ENCODE measurements around the gene POLR2F. TPM values are rescaled to one million over a fixed set of nuclear protein-coding genes. Genes with fewer than 3 reads are reported as not detected.

POLR2F gene
- total RNA-seq, 1 donor from 2014 or later, result 63.0 TPM

DNA sequence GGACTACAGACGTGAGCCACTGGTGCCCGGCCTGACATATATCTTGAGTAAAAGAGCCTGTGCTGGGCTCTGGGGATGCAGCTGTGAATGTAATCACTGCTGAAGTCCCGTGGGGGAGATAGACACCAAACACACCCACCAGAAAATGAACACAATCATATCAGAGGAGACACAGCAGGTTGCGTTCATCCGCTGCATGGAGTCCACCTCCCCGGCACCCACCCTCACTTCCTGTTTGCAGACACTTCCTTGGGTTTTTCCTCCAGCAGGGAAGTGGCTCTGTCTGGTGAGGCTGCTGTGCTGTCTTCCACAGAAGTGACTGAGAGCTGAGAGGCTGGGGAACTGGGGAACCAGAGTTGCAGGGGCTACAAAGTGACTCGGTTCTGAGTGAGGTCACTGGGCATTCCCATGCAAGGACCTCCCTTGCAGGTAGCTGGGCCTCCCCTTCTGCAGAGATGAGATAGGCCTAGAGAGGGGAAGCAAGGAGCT is 40.2 kb upstream of the POLR2F start:
- Mint-ChIP-seq H3K4me3 (ENCODE audit: unreplicated experiment) (no peak overlapping the region), H3K27me3 (ENCODE audit: low read depth) (no peaks in the 10 kb centered on the region), H3K36me3 (ENCODE audit: low read depth) (peaks cover 19% of the 10 kb centered on the region), H3K4me1 (ENCODE audit: low read depth) (peaks cover 32% of the 10 kb centered on the region), H3K27ac (ENCODE audit: unreplicated experiment) (no peak overlapping the region), H3K9me3 (ENCODE audit: low read depth) (no peaks in the 10 kb centered on the region)
- no peak for TF ChIP-seq CTCF (IDR thresholded peaks at IDR 0.05)
- no peak for DNase-seq (ENCODE audit: low spot score)

- Mint-ChIP-seq H3K4me3 (ENCODE audit: unreplicated experiment) (no peak overlapping the region), H3K27me3 (ENCODE audit: low read depth) (no peaks in the 10 kb centered on the region), H3K27ac (ENCODE audit: unreplicated experiment) (no peak overlapping the region), H3K36me3 (ENCODE audit: low read depth) (peaks cover 22% of the 10 kb centered on the region), H3K4me1 (ENCODE audit: low read depth) (peaks cover 7% of the 10 kb centered on the region), H3K9me3 (ENCODE audit: low read depth) (no peaks in the 10 kb centered on the region)
- DNase-seq (ENCODE audit: low spot score), result no peak
- TF ChIP-seq CTCF (IDR thresholded peaks at IDR 0.05), result no peak
Measured at GRCh38 chr22:37916311-37916710, 37.2 kb upstream of the POLR2F start.

- TF ChIP-seq CTCF (IDR thresholded peaks at IDR 0.05), result no peak
- Mint-ChIP-seq H3K27me3 (ENCODE audit: low read depth) (no peaks in the 10 kb centered on the region), H3K4me1 (ENCODE audit: low read depth) (no peaks in the 10 kb centered on the region), H3K4me3 (ENCODE audit: unreplicated experiment) (no peak overlapping the region), H3K36me3 (ENCODE audit: low read depth) (peaks cover 24% of the 10 kb centered on the region), H3K9me3 (ENCODE audit: low read depth) (no peaks in the 10 kb centered on the region), H3K27ac (ENCODE audit: unreplicated experiment) (no peak overlapping the region)
- DNase-seq (ENCODE audit: low spot score), result no peak
Measured at GRCh38 chr22:37917874-37918548, 35.5 kb upstream of the POLR2F start.

DNA sequence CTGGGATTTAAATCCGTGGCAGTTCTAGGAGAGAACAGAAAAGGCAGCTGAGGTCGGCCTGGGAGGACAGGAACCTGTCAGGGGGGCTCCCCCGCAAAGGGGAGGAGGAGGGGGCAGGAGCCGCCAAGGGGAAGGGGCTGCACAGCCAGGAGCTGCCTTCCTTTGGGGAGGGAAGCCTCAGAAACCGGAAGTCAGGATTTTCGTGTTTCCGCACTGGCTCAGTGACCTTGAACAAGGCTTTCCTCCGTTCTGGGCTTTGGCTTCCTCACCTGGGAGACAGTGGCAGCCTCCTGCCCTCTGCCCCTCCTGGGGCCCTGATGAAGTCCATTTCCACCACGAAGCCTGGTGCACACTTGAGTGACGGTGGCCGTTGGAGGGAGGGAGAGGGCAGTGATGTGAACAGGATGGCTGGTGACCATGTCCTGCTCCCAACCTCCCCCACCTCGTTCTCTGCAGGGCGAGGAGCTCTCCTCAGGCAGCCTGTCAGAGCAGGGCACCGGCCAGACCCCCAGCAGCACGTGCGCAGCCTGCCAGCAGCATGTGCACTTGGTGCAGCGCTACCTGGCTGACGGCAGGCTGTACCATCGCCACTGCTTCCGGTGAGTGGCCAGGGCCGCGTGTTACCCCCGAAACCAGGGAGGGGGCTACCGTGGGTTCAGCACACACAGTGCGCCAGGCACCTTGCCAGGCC is 34.8 kb upstream of the POLR2F start:
- H3K27me3 Mint-ChIP-seq (ENCODE audit: low read depth), result no peaks in the 10 kb centered on the region
- no peaks in the 10 kb centered on the region for H3K9me3 Mint-ChIP-seq (ENCODE audit: low read depth)
- peak; percentile 88 for DNase-seq (ENCODE audit: low spot score)
- H3K4me3 Mint-ChIP-seq (ENCODE audit: unreplicated experiment), result no peak overlapping the region
- H3K27ac Mint-ChIP-seq (ENCODE audit: unreplicated experiment), result no peak overlapping the region
- no peak for TF ChIP-seq CTCF (IDR thresholded peaks at IDR 0.05)
- H3K36me3 Mint-ChIP-seq (ENCODE audit: low read depth), result peaks cover 23% of the 10 kb centered on the region
- H3K4me1 Mint-ChIP-seq (ENCODE audit: low read depth), result no peaks in the 10 kb centered on the region

- TF ChIP-seq CTCF (IDR thresholded peaks at IDR 0.05), result no peak
- H3K4me1 Mint-ChIP-seq (ENCODE audit: low read depth), result peaks cover 3% of the 10 kb centered on the region
- H3K9me3 Mint-ChIP-seq (ENCODE audit: low read depth), result no peaks in the 10 kb centered on the region
- no peaks in the 10 kb centered on the region for H3K27me3 Mint-ChIP-seq (ENCODE audit: low read depth)
- H3K4me3 Mint-ChIP-seq (ENCODE audit: unreplicated experiment), result no peak overlapping the region
- no peak overlapping the region for H3K27ac Mint-ChIP-seq (ENCODE audit: unreplicated experiment)
- no peak for DNase-seq (ENCODE audit: low spot score)
- peaks cover 27% of the 10 kb centered on the region for H3K36me3 Mint-ChIP-seq (ENCODE audit: low read depth)
Measured at GRCh38 chr22:37920126-37920525, 33.4 kb upstream of the POLR2F start.

Measured in chondrocyte (in vitro differentiated cells).